ENCODE data around the gene BCAS4.
"Not testable (repeated sequence)": the region's sequence is repeated elsewhere in the genome, so short reads cannot be mapped to it uniquely, and the experiment has no call there.

The BCAS4 gene

DNA sequence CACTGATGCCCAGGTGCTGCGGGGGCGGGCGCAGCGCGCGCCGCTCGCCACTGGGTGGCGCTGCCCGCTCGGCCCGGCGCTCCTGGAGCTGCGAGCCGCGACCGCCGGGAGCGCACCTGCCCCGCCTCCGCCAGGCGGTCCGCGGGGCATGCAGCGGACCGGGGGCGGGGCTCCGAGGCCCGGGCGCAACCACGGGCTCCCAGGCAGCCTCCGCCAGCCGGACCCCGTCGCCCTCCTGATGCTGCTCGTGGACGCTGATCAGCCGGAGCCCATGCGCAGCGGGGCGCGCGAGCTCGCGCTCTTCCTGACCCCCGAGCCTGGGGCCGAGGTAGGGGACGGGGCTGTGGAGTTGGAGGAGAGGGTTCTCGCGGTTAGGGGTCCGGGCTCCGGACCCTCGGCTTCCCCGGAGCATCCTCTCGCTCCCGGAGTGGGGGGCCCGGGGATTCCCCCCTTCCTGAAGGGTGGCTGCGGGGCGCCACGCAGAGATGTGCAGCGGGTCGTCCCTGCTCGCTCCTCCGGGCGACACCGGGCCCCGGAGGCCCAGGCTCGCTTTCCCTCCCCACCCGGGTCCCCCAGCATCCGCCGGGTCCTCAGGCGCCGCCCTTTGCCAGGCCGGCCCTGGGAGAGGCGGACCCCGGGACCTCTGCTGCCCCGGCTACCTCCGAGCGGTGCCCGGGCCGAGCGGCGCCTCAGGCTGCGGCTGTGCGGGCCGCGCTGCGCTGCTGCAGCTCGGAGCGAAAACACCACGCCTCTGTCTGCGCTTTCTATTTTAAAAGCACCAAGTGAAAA, at the start of gene BCAS4:
Gene BCAS4, plus strand, starts transcription at position 216 of the 789 bp plus-strand sequence. Its CDS starts 23 bp downstream, at position 239.
- peak; percentile 9 for DNase-seq

DNA sequence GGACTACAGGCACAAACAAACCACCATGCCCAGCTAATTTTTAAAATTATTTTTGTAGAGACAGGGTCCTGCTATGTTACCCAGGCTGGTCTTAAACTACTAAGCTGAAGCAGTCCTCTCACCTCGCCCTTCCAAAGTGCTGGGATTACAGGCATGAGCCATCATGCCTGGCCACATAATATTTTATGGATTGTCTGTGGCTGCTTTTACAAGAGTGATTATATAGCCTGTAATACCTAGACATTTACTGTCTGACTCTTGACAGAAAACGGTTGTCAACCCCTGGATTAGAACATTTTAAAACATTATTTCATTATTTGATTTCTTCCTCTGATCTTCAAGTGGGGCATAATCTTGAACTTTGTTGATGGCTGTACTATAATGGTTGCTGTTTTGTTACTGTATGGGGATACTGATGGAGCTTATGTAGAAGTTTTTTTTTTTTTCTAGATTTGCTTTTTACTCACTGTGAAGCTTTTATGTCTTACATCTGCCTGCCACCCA, 49.2 kb upstream of the BCAS4 start:
- DNase-seq, result no peak

DNA sequence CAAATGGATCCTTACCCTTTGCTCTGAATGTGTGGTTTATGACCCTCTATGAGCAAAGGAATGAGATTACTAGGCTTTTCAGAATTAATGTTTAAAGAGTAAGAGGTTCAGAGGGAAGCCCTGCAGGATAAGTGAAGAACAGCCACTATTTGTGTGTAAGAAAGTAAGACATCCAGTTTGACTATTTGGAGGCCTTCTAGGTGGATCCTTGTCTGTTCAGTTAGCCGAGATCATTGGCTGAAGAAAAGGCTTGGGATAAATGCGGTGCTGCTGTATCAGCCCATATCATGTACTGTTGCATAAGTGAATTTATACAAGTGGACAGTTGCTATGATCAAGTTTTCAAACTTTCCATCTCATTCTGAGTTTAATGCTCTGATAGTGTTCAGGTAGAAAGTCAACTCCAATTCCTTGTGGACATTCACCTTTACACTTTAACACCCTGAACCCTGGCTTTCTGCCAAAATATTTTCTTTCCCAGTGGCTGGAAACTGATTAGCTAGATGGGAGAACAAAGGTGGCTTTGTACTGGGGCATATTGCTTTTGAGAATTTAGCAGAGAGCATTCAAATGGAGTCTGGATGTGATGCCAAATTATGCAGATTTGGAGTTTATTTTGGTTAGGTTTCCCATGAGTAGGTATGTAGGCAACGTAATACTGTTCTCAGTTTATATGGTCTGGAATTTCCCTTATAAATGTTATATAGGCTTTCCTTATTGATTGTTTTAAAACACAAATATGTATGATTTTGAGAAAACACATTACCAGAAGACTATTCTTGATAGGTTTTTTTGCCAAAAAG, 48.5 kb upstream of the BCAS4 start:
- no peak for DNase-seq

- no peak for DNase-seq
Measured at GRCh38 chr20:50747275-50747674, 47.6 kb upstream of the BCAS4 start.

- DNase-seq, result no peak
Measured at GRCh38 chr20:50750145-50750671, 44.7 kb upstream of the BCAS4 start.

DNA sequence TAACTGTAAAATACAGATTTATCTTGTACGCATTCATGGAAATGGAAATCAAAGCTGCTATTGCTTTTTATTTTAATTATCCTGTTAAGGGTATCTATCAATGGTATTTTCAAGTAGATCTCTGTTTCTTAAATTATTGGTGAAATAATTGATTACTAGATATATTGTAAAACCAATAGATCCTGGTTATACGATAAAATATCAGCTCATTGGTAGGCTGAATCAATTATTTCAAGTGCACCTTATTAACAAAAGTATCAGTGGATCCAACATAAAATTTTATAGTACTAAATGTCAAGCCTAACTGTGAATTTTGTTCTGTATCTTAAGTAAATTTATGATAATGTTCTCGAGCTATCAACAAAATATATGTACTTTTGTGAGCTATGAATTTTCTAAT, 41.7 kb upstream of the BCAS4 start:
- no peak for DNase-seq

- no peak for DNase-seq
Measured at GRCh38 chr20:50754420-50754819, 40.4 kb upstream of the BCAS4 start.

DNA sequence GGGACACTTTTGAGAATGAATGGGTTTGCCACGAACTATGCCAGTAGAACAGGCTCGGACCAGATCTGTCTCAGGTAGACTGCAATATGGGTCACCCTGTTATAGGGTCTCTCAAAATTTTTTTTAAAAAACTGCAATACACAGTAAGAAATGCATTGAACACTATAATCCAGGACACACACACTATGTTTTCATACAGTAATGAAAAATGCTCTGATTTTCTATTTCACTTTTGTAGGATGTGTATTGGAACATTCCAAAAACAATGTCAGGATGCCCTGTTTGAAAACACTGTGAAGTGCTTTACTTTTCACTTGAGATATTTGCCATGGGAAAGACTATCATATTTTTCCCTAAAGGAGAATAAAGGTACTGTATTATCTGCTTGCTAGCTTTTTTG, 38.4 kb upstream of the BCAS4 start:
- no peak for DNase-seq

GRCh38 chr20:50758469-50758868, 36.4 kb upstream of the BCAS4 start:
- no peak for DNase-seq

GRCh38 chr20:50758992-50759391, 35.9 kb upstream of the BCAS4 start:
- DNase-seq, result no peak

DNA sequence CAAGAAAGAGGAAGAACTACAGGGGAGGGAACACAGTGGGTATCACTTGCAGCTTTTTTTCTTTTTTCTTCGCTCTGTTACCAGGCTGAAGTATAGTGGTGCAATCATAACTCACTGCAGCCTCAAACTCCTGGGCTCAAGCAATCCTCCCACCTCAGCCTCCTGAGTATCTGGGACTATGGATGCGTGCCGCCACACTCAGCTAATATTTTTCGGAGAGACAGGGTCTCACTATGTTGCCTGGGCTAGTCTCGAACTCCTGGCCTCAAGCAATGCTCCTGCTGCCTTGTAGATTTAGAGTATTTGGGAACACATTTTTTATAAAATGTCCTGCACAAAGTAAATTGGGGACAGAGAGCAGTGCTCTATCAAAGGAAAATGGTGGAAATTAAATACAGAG, 35.2 kb upstream of the BCAS4 start:
- no peak for DNase-seq

- no peak for DNase-seq
Measured at GRCh38 chr20:50762045-50762422, 32.8 kb upstream of the BCAS4 start.

DNA sequence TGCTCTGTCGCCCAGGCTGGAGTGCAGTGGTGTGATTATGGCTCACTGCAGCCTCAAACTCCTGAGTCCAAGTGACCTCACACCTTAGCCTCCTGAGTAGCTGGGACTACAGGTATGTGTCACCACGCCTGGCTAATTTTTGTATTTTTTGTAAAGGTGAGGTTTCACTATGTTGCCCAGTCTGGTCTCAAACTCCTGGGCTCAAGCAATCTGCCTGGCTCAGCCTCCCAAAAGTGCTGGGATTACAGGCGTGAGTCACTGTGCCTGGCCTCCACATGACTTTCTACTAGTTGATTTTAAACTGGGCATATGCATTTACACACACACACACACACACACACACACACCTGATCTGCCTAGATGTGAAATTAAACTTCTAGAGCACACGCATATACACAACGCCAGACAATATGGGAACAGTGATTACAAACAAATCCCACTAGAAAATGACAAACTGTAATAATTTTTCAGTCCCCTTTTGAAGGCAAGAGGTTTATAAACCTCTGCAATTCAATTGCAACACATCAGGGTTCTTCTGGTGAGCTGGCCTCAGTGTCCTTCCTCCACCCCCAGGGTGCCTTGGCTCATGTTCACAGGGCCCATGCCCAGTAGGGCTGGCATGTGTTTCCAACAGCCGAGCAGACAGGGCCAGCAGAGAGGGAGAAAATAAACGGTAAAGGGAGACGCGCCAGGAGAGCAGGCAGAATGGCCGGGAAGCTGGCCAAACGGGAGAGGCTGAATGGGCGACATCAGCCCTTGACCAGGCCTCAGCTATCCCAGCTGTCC, 32.2 kb upstream of the BCAS4 start:
- no peak for DNase-seq

DNA sequence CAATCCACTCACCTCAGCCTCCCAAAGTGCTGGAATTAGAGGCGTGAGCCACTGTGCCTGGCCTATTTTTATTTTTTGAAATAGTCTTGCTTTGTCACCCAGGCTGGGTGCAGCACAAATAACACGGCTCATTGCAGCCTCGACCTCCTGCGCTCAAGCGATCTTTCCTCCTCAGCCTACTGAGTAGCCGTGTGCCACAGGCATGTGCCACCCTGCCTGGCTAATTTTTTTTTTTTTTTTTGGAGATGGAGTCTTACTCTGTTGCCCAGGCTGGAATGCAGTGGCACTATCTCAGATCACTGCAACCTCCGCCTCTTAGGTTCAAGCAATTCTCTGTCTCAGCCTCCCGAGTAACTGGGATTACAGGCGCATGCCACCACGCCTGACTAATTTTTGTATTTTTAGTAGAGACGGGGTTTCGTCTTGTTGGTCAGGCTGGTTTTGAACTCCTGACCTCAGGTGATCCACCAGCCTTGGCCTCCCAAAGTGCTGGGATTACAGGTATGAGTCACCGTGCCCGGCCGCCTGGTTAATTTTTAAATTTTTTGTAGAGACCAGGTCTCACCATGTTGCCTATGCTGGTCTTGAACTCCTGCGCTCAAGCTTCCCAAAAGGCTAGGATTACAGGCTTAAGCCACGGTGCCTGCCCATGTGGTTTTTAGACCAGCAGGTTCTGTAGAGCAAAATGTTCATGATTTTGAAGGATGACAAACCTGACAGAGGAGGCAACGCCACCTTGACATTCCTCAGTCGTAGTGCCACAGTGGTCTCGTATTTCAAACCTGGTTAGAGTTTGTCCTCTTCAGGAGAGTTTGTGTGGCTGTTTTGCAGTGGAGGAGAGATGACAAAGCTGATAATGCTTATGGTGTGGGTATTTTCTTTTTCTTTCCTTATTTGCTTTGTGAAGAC, 31.1 kb upstream of the BCAS4 start:
- DNase-seq, result not testable (repeated sequence)

DNA sequence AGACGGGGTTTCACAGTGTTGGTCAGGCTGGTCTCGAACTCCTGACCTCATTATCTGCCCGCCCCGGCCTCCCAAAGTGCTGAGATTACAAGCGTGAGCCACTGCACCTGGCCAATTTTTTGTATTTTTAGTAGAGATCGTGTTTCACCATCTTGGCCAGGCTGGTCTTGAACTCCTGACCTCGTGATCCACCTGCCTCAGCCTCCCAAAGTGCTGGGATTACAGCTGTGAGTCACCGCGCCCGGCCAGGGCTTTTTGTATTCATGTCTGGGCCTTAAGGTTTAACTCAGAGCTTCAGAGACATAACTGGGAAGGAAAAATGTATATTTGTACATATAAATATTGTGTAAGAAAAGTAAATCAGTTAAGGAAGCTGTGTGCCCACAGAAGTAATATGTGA, 29.6 kb upstream of the BCAS4 start:
- DNase-seq, result not testable (repeated sequence)

- DNase-seq, result no peak
Measured at GRCh38 chr20:50765674-50766073, 29.2 kb upstream of the BCAS4 start.

DNA sequence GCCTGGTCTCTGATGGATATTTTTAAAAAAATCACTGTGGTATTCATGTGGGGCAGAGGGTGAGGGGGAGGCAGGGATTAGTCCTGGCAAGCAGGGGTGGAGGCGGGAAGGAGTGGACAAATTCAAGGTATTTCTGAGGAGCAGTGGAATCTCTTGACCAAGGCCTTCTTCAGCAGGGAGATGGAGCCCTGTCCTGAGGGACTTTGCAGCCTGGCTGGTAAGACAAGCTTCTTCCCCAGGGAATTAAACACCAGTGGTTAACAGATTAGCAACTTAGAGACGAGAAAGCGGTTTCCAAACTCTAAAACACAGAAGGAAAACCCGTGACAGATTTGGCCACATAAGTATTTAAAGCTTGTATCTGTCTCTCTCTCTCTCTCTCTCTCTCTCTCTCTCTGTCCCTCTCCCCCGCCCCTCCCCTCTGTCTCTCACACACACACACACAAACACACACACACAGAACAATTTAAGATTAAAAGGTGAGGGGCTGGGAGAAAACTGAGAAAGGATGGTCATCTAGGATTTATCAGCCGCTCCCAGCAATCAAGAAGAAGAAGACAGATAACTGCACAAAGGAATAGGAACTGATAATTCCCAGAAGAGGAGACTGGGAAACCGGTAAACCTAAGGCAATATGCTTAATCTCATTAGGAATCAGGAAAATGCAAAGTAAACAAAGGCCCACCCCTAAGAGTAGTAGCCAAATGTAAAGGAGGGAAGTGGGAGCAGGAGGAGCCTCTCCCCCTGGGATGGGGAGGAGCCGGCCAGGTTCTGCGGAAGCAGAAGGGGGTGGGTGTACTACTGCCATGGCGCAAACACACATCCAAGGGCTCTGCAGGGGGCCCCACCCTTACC, 27.7 kb upstream of the BCAS4 start:
- DNase-seq, result not testable (repeated sequence)

DNA sequence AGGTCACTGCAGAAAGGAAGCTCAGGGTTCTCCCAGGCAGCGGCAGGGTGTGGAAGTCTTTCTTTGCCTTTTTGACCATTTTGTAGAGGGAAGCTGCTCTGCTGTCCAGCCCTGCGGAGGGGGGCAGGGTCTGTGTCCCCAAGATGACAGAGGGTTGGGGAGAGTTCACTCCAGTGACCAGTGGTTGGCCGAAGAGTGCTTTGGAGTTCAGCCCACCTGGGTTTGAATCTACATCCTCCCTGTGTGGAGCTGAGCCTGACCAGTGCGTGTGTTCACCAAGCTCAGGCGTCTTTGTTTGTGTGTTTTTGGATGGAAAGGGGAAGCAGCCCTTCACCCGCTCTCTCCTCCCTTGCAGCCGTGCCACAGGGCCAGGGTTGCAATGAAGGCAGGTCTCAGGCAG, 25.9 kb upstream of the BCAS4 start:
- not testable (repeated sequence) for DNase-seq

GRCh38 chr20:50769551-50770085, 25.2 kb upstream of the BCAS4 start:
- not testable (repeated sequence) for DNase-seq

- DNase-seq, result not testable (repeated sequence)
Measured at GRCh38 chr20:50771419-50772080, 23.3 kb upstream of the BCAS4 start.
